SK-N-SH (cell line): Measurements from ENCODE around the gene VWA3B. TPM values are rescaled to one million over a fixed set of nuclear protein-coding genes. Genes with fewer than 3 reads are reported as not detected.

Source experiments
- CTCF ChIA-PET: fragments of 300-600, 350-600 bp; formaldehyde crosslinking; extraction: SDS; loops from one replicate; lab custom pipeline; 2021; lab: Yijun Ruan, JAX
- POLR2A ChIA-PET: fragments of 350-600 bp; sonication (Branson Sonifier 250); formaldehyde crosslinking; extraction: SDS; loops from one replicate; lab custom pipeline; 2020; ENCODE audit warnings: antibody characterized with exemption, inconsistent platforms; lab: Yijun Ruan, JAX
- DNase-seq: peaks from one replicate; pipeline ENCODE4 v3.0.0; 2012
- H2AFZ ChIP-seq: fragments of 200-600 bp; sonication (generic); 2 replicates; pipeline ENCODE4 v1.8.1; 2016; ENCODE audit warnings: antibody characterized with exemption, mild to moderate bottlenecking, low read depth
- H3F3A ChIP-seq: fragments of 200-600 bp; sonication (generic); replicated peaks from 2 replicates; pipeline ENCODE3; 2016; ENCODE audit warnings: antibody characterized with exemption, mild to moderate bottlenecking; ENCODE audit not compliant: insufficient read depth
- H3K27ac ChIP-seq, 2 experiments: fragments of 200-500 bp in 1 of 2; fragments of 200-600 bp in 1 of 2; sonication (Bioruptor generic) in 1 of 2; sonication (generic), shearing (Covaris generic) in 1 of 2; 2 replicates each; pipeline versions ENCODE4 v1.5.1 to v1.6.1; 2014 to 2016; ENCODE audit warnings: low read depth in 2 of 2, inconsistent platforms in 1 of 2, low read length in 1 of 2, mild to moderate bottlenecking in 1 of 2, mixed read lengths in 1 of 2
- H3K27me3 ChIP-seq: fragments of 200-600 bp; sonication (generic), shearing (Covaris generic); 2 replicates; pipeline ENCODE4 v1.6.1; 2016; ENCODE audit warnings: mixed run types; ENCODE audit not compliant: insufficient read depth
- H3K36me3 ChIP-seq, 2 experiments: fragments of 200-500 bp in 1 of 2; fragments of 200-600 bp in 1 of 2; sonication (Bioruptor generic) in 1 of 2; sonication (generic) in 1 of 2; replicated peaks in 1 of 2; 2 replicates each; pipeline versions ENCODE3 to v1.5.1; 2014 to 2016; ENCODE audit warnings: low read length in 1 of 2, mild to moderate bottlenecking in 1 of 2; ENCODE audit not compliant: insufficient read depth in 2 of 2, control insufficient read depth in 1 of 2
- H3K4me1 ChIP-seq, 2 experiments: fragments of 200-500 bp in 1 of 2; fragments of 200-600 bp in 1 of 2; sonication (Bioruptor generic) in 1 of 2; sonication (generic), shearing (Covaris generic) in 1 of 2; 2 replicates each; pipeline versions ENCODE4 v1.5.1 to v1.6.1; 2014 to 2016; ENCODE audit warnings: low read depth in 1 of 2, low read length in 1 of 2, mixed run types in 1 of 2; ENCODE audit not compliant: insufficient read depth in 2 of 2, control insufficient read depth in 1 of 2
- H3K4me2 ChIP-seq: fragments of 200-600 bp; sonication (generic), shearing (Covaris generic); 2 replicates; pipeline ENCODE4 v1.6.1; 2017; ENCODE audit warnings: mixed run types
- H3K4me3 ChIP-seq, 2 experiments: fragments of 200-500 bp in 1 of 2; fragments of 200-600 bp in 1 of 2; sonication (Bioruptor generic) in 1 of 2; sonication (generic), shearing (Covaris generic) in 1 of 2; 2 replicates each; pipeline versions ENCODE4 v1.5.1 to v1.8.1; 2014 to 2016; ENCODE audit warnings: low read depth in 2 of 2, inconsistent platforms in 1 of 2, low read length in 1 of 2, mild to moderate bottlenecking in 1 of 2, mixed read lengths in 1 of 2, moderate library complexity in 1 of 2
- H3K79me2 ChIP-seq: fragments of 200-600 bp; sonication (generic); 2 replicates; pipeline ENCODE4 v1.8.1; 2017; ENCODE audit warnings: mild to moderate bottlenecking; ENCODE audit not compliant: insufficient read depth
- H3K9ac ChIP-seq: fragments of 200-600 bp; sonication (generic); 2 replicates; pipeline ENCODE4 v1.6.1; 2017; ENCODE audit warnings: mixed run types
- H3K9me2 ChIP-seq: fragments of 200-600 bp; sonication (generic); 2 replicates; pipeline ENCODE4 v1.6.1; 2017; ENCODE audit warnings: mixed run types
- H3K9me3 ChIP-seq: fragments of 200-600 bp; sonication (generic); 2 replicates; pipeline ENCODE4 v1.6.1; 2017; ENCODE audit warnings: mixed run types, mild to moderate bottlenecking, moderate library complexity
- H4K20me1 ChIP-seq: fragments of 200-600 bp; sonication (generic); 2 replicates; pipeline ENCODE4 v1.6.1; 2017; ENCODE audit warnings: mild to moderate bottlenecking, mixed run types; ENCODE audit not compliant: insufficient read depth
- ELF1 ChIP-seq: IDR thresholded peaks from 2 replicates; pipeline ENCODE4 v1.4.0; 2012
- EP300 ChIP-seq, 2 experiments: IDR thresholded peaks; 2 replicates each; pipeline versions ENCODE4 v1.4.0 to v1.6.1; 2012; ENCODE audit warnings: borderline replicate concordance in 1 of 2, low read depth in 1 of 2, low read length in 1 of 2
- EZH2phosphoT487 ChIP-seq: fragments of 200-600 bp; sonication (generic); IDR thresholded peaks from 2 replicates; pipeline ENCODE4 v1.6.1; 2017; ENCODE audit warnings: low read depth, mixed run types, mild to moderate bottlenecking, antibody characterized with exemption, moderate library complexity, borderline replicate concordance
- FOSL2 ChIP-seq: IDR thresholded peaks from 2 replicates; pipeline ENCODE4 v1.4.0; 2012; ENCODE audit warnings: low read depth, mild to moderate bottlenecking, moderate library complexity, borderline replicate concordance
- FOXJ3 ChIP-seq: sonication (generic); formaldehyde crosslinking; IDR thresholded peaks from 2 replicates; pipeline ENCODE4 v1.5.1; 2020; ENCODE audit warnings: mild to moderate bottlenecking, missing genetic modification reagents
- FOXM1 ChIP-seq: IDR thresholded peaks from 2 replicates; pipeline ENCODE4 v1.4.0; 2012; ENCODE audit warnings: low read depth, mild to moderate bottlenecking
- GATA2 ChIP-seq: sonication (generic); formaldehyde crosslinking; IDR thresholded peaks from 2 replicates; pipeline ENCODE4 v1.5.0; 2020; ENCODE audit warnings: mild to moderate bottlenecking, missing genetic modification reagents
- MEF2A ChIP-seq: IDR thresholded peaks from 2 replicates; pipeline ENCODE4 v1.4.0; 2012; ENCODE audit warnings: low read depth, borderline replicate concordance
- RAD21 ChIP-seq: IDR thresholded peaks from 2 replicates; pipeline ENCODE4 v1.6.1; 2012; ENCODE audit warnings: mild to moderate bottlenecking, low read length
- RCOR1 ChIP-seq: fragments of 150-350 bp; IDR thresholded peaks from 2 replicates; pipeline ENCODE4 v1.6.1; 2017; ENCODE audit warnings: antibody characterized with exemption, low read length
- RXRA ChIP-seq: IDR thresholded peaks from 2 replicates; pipeline ENCODE4 v1.4.0; 2012; ENCODE audit warnings: low read depth, mild to moderate bottlenecking, borderline replicate concordance
- SIN3A ChIP-seq: IDR thresholded peaks from 2 replicates; pipeline ENCODE4 v1.6.1; 2012; ENCODE audit warnings: low read depth, mild to moderate bottlenecking, low read length, moderate library complexity, borderline replicate concordance
- TAF1 ChIP-seq: IDR thresholded peaks from 2 replicates; pipeline ENCODE4 v1.6.1; 2012; ENCODE audit warnings: low read depth, mild to moderate bottlenecking, low read length, moderate library complexity, borderline replicate concordance
- TCF12 ChIP-seq: IDR thresholded peaks from 2 replicates; pipeline ENCODE4 v1.4.0; 2012
- TEAD4 ChIP-seq: IDR thresholded peaks from 2 replicates; pipeline ENCODE4 v1.4.0; 2012; ENCODE audit warnings: mild to moderate bottlenecking, borderline replicate concordance; ENCODE audit not compliant: insufficient read depth
- WGBS: methylation state at CpG from one replicate; pipeline ENCODE4 v1.1.6; 2017; ENCODE audit warnings: low lambda C conversion rate; 5-methylcytosine and 5-hydroxymethylcytosine counted together
- polyA plus RNA-seq, 3 experiments: library from polyadenylated mRNA; depleted of rRNA; stranded (reverse); fragments of >200 nt; gene quantifications; 2 replicates each; pipeline ENCODE4 v1.2.3, GENCODE V29; 2012
- TF ChIP-seq, protein P1 (sequence below): fragments of 150-350 bp; IDR thresholded peaks from 2 replicates; pipeline ENCODE4 v1.6.1; 2017; ENCODE audit warnings: antibody characterized with exemption, low read length, low read depth, borderline replicate concordance
- TF ChIP-seq, protein P2 (sequence below): IDR thresholded peaks from 2 replicates; pipeline ENCODE4 v1.6.1; 2012; ENCODE audit warnings: mild to moderate bottlenecking, low read depth, low read length, moderate library complexity
- TF ChIP-seq, protein P3 (sequence below): fragments of 200-600 bp; sonication (generic); IDR thresholded peaks from 2 replicates; pipeline ENCODE4 v1.6.1; 2017; ENCODE audit warnings: antibody characterized with exemption, mild to moderate bottlenecking, moderate library complexity
- TF ChIP-seq, protein P4 (sequence below): IDR thresholded peaks from 2 replicates; pipeline ENCODE4; 2012
- TF ChIP-seq, protein P5 (sequence below): IDR thresholded peaks from 2 replicates; pipeline ENCODE4 v1.4.0; 2012; ENCODE audit warnings: low read depth, borderline replicate concordance

VWA3B gene
- polyA plus RNA-seq, 1 of the 3 experiments (the other 2 are of a cell fraction), result not detected

DNA sequence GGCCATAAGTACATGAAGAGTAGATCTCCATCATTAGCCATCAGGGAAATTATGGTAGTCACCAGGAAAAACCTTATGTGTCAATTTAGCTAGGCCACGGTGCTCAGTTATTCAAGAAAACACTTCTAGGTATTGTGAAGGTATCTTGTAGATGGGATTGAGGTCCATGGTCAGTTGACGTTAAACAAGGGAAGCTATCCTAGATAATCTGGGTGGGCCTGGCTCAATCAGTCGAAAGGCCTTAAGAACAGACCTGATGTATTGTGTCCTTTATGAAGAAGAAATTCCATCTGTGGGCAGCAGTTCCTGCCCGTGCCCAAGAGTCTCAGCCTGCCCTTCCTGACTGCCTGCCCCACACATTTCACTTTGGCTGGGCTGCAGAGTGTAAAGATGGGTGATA, 242.6 kb downstream of the VWA3B start:
- no peaks in the 10 kb centered on the region for H3K79me2 ChIP-seq
- H3K36me3 ChIP-seq, result peaks cover 0 to 6% of the 10 kb centered on the region in 2 experiments
- no peaks in the 10 kb centered on the region for H3K27me3 ChIP-seq
- peaks cover 10% of the 10 kb centered on the region for H3F3A ChIP-seq
- POLR2A ChIA-PET, result no interaction called here
- 69% methylated on average over 4 of the region's 4 CpGs for WGBS
- TF ChIP-seq, protein P1, sequence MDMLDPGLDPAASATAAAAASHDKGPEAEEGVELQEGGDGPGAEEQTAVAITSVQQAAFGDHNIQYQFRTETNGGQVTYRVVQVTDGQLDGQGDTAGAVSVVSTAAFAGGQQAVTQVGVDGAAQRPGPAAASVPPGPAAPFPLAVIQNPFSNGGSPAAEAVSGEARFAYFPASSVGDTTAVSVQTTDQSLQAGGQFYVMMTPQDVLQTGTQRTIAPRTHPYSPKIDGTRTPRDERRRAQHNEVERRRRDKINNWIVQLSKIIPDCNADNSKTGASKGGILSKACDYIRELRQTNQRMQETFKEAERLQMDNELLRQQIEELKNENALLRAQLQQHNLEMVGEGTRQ, result no peak
- no peak for TF ChIP-seq ELF1
- TF ChIP-seq TAF1, result no peak
- TF ChIP-seq TCF12, result no peak
- TF ChIP-seq, protein P2, sequence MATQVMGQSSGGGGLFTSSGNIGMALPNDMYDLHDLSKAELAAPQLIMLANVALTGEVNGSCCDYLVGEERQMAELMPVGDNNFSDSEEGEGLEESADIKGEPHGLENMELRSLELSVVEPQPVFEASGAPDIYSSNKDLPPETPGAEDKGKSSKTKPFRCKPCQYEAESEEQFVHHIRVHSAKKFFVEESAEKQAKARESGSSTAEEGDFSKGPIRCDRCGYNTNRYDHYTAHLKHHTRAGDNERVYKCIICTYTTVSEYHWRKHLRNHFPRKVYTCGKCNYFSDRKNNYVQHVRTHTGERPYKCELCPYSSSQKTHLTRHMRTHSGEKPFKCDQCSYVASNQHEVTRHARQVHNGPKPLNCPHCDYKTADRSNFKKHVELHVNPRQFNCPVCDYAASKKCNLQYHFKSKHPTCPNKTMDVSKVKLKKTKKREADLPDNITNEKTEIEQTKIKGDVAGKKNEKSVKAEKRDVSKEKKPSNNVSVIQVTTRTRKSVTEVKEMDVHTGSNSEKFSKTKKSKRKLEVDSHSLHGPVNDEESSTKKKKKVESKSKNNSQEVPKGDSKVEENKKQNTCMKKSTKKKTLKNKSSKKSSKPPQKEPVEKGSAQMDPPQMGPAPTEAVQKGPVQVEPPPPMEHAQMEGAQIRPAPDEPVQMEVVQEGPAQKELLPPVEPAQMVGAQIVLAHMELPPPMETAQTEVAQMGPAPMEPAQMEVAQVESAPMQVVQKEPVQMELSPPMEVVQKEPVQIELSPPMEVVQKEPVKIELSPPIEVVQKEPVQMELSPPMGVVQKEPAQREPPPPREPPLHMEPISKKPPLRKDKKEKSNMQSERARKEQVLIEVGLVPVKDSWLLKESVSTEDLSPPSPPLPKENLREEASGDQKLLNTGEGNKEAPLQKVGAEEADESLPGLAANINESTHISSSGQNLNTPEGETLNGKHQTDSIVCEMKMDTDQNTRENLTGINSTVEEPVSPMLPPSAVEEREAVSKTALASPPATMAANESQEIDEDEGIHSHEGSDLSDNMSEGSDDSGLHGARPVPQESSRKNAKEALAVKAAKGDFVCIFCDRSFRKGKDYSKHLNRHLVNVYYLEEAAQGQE, result no peak
- TF ChIP-seq RXRA, result no peak
- TF ChIP-seq GATA2, result no peak
- TF ChIP-seq FOXM1, result no peak
- no peak for TF ChIP-seq EP300 (IDR thresholded peaks at IDR 0.05; ENCODE audit: borderline replicate concordance in 1 of 2, low read depth in 1 of 2, low read length in 1 of 2)
- TF ChIP-seq, protein P3, sequence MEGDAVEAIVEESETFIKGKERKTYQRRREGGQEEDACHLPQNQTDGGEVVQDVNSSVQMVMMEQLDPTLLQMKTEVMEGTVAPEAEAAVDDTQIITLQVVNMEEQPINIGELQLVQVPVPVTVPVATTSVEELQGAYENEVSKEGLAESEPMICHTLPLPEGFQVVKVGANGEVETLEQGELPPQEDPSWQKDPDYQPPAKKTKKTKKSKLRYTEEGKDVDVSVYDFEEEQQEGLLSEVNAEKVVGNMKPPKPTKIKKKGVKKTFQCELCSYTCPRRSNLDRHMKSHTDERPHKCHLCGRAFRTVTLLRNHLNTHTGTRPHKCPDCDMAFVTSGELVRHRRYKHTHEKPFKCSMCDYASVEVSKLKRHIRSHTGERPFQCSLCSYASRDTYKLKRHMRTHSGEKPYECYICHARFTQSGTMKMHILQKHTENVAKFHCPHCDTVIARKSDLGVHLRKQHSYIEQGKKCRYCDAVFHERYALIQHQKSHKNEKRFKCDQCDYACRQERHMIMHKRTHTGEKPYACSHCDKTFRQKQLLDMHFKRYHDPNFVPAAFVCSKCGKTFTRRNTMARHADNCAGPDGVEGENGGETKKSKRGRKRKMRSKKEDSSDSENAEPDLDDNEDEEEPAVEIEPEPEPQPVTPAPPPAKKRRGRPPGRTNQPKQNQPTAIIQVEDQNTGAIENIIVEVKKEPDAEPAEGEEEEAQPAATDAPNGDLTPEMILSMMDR, result no peak
- TF ChIP-seq RCOR1, result no peak
- TF ChIP-seq TEAD4, result no peak
- TF ChIP-seq FOXJ3 (CRISPR knock-in tag), result no peak
- TF ChIP-seq EZH2phosphoT487, result no peak
- no peak for TF ChIP-seq MEF2A
- TF ChIP-seq RAD21, result no peak
- TF ChIP-seq, protein P4, sequence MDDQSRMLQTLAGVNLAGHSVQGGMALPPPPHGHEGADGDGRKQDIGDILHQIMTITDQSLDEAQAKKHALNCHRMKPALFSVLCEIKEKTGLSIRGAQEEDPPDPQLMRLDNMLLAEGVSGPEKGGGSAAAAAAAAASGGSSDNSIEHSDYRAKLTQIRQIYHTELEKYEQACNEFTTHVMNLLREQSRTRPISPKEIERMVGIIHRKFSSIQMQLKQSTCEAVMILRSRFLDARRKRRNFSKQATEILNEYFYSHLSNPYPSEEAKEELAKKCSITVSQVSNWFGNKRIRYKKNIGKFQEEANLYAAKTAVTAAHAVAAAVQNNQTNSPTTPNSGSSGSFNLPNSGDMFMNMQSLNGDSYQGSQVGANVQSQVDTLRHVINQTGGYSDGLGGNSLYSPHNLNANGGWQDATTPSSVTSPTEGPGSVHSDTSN, result no peak
- no peak for TF ChIP-seq SIN3A
- TF ChIP-seq FOSL2, result no peak
- TF ChIP-seq, protein P5, sequence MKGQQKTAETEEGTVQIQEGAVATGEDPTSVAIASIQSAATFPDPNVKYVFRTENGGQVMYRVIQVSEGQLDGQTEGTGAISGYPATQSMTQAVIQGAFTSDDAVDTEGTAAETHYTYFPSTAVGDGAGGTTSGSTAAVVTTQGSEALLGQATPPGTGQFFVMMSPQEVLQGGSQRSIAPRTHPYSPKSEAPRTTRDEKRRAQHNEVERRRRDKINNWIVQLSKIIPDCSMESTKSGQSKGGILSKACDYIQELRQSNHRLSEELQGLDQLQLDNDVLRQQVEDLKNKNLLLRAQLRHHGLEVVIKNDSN, result no peak
- no peaks in the 10 kb centered on the region for H3K9me3 ChIP-seq
- H2AFZ ChIP-seq, result no peak overlapping the region
- no peak overlapping the region for H3K4me2 ChIP-seq
- H3K4me3 ChIP-seq, result no peak overlapping the region
- H3K4me1 ChIP-seq, result peaks cover 7 to 8% of the 10 kb centered on the region in 2 experiments; a peak in 3 of 4 replicates
- CTCF ChIA-PET, result interaction anchor here (0.9 kb wide), 1 partner anchor 632 kb away, joined by 3 read pairs; no protein-coding TSS in a partner anchor
- no peaks in the 10 kb centered on the region for H4K20me1 ChIP-seq
- DNase-seq, result no peak
- no peaks in the 10 kb centered on the region for H3K9me2 ChIP-seq
- H3K9ac ChIP-seq, result no peak overlapping the region
- H3K27ac ChIP-seq, result no peak overlapping the region
